Neural cell (in vitro differentiated cells): ENCODE results near the gene PRPF40A. TPM values are rescaled to one million over a fixed set of nuclear protein-coding genes. Genes with fewer than 3 reads are reported as not detected.

Source experiments
- H2AFZ ChIP-seq: fragments of 200-600, 300-800 bp; sonication (generic), shearing (Covaris generic); 2 replicates; pipeline ENCODE4 v1.6.0; 2014; ENCODE audit warnings: low read depth, mild to moderate bottlenecking, antibody characterized with exemption, low read length, moderate library complexity
- H3F3A ChIP-seq: fragments of 200-600 bp; shearing (Covaris generic); 2 replicates; pipeline ENCODE4 v1.6.1; 2016; ENCODE audit warnings: mild to moderate bottlenecking, moderate library complexity, mixed read lengths, antibody characterized with exemption, low read length; ENCODE audit not compliant: insufficient read depth, poor library complexity, severe bottlenecking
- H3K27ac ChIP-seq: fragments of 200-600, 300-800 bp; sonication (generic), shearing (Covaris generic); 2 replicates; pipeline ENCODE4 v1.5.1; 2014; ENCODE audit warnings: mild to moderate bottlenecking, low read length, moderate library complexity
- H3K27me3 ChIP-seq: fragments of 300-800, 200-600 bp; sonication (generic), shearing (Covaris generic); 2 replicates; pipeline ENCODE4 v1.6.0; 2014; ENCODE audit warnings: mild to moderate bottlenecking, low read depth, low read length, moderate library complexity; ENCODE audit not compliant: insufficient read depth
- H3K36me3 ChIP-seq: fragments of 300-800, 200-600 bp; sonication (generic), shearing (Covaris generic); 2 replicates; pipeline ENCODE4 v1.5.1; 2014; ENCODE audit warnings: mild to moderate bottlenecking, antibody characterized with exemption, low read length, moderate library complexity; ENCODE audit not compliant: insufficient read depth
- H3K4me2 ChIP-seq: fragments of 300-800, 200-600 bp; sonication (generic), shearing (Covaris generic); 2 replicates; pipeline ENCODE4 v1.6.0; 2014; ENCODE audit warnings: mild to moderate bottlenecking, low read length
- H3K4me3 ChIP-seq: fragments of 300-800, 200-600 bp; sonication (generic), shearing (Covaris generic); 2 replicates; pipeline ENCODE4 v1.5.1; 2014; ENCODE audit warnings: mild to moderate bottlenecking, low read length, moderate library complexity
- H3K79me2 ChIP-seq: fragments of 200-600 bp; shearing (Covaris generic); replicated peaks from 2 replicates; pipeline ENCODE4 v1.6.0; 2014; ENCODE audit warnings: mild to moderate bottlenecking, low read length, moderate library complexity; ENCODE audit not compliant: insufficient read depth
- H3K9ac ChIP-seq: fragments of 300-800, 200-600 bp; sonication (generic), shearing (Covaris generic); 2 replicates; pipeline ENCODE4 v1.6.1; 2016; ENCODE audit warnings: mild to moderate bottlenecking, low read length, mixed read lengths
- H3K9me2 ChIP-seq: fragments of 200-600 bp; shearing (Covaris generic); 2 replicates; pipeline ENCODE4 v1.6.1; 2016; ENCODE audit warnings: mild to moderate bottlenecking, low read length, mixed read lengths; ENCODE audit not compliant: insufficient read depth
- H3K9me3 ChIP-seq: fragments of 200-600, 300-800 bp; sonication (generic), shearing (Covaris generic); 2 replicates; pipeline ENCODE4 v1.6.1; 2016; ENCODE audit warnings: mild to moderate bottlenecking, mixed run types, low read length, moderate library complexity, mixed read lengths
- H4K20me1 ChIP-seq: fragments of 200-600 bp; shearing (Covaris generic); 2 replicates; pipeline ENCODE4 v1.6.1; 2016; ENCODE audit warnings: mild to moderate bottlenecking, mixed run types; ENCODE audit not compliant: insufficient read depth
- EP300 ChIP-seq: fragments of 450-650 bp; conservative IDR thresholded peaks from 2 replicates; pipeline ENCODE4 v1.6.1; 2014; ENCODE audit warnings: antibody characterized with exemption, mild to moderate bottlenecking, moderate library complexity; ENCODE audit not compliant: poor library complexity, severe bottlenecking
- EZH2 ChIP-seq: fragments of 200-600, 300-800 bp; shearing (Covaris generic), sonication (generic); IDR thresholded peaks from 2 replicates; pipeline ENCODE4 v1.6.1; 2014; ENCODE audit warnings: antibody characterized with exemption, low read length, borderline replicate concordance, mild to moderate bottlenecking; ENCODE audit not compliant: insufficient read depth, poor library complexity, severe bottlenecking
- MXI1 ChIP-seq: fragments of 450-650 bp; conservative IDR thresholded peaks from 2 replicates; pipeline ENCODE4 v1.6.1; 2014; ENCODE audit warnings: antibody characterized with exemption, mild to moderate bottlenecking; ENCODE audit not compliant: poor library complexity, severe bottlenecking
- POLR2AphosphoS5 ChIP-seq: IDR thresholded peaks from 2 replicates; pipeline ENCODE4 v1.6.1; 2012
- RAD21 ChIP-seq: fragments of 450-650 bp; conservative IDR thresholded peaks from 2 replicates; pipeline ENCODE4 v1.6.1; 2014; ENCODE audit warnings: antibody characterized with exemption, mild to moderate bottlenecking, moderate library complexity
- SMC3 ChIP-seq: fragments of 450-650 bp; conservative IDR thresholded peaks from 2 replicates; pipeline ENCODE4 v1.6.1; 2014; ENCODE audit warnings: antibody characterized with exemption, mild to moderate bottlenecking, moderate library complexity; ENCODE audit not compliant: poor library complexity
- TAF1 ChIP-seq: IDR thresholded peaks from 2 replicates; pipeline ENCODE4 v1.6.1; 2012; ENCODE audit warnings: low read depth
- polyA plus RNA-seq: library from polyadenylated mRNA; depleted of rRNA; stranded (reverse); fragments of >200 nt; gene quantifications from 2 replicates; pipeline ENCODE4 v1.2.3, GENCODE V29; 2014
- TF ChIP-seq, protein P1 (sequence below): fragments of 450-650 bp; IDR thresholded peaks from 2 replicates; pipeline ENCODE4 v1.5.1; 2014; ENCODE audit warnings: antibody characterized with exemption, mild to moderate bottlenecking, moderate library complexity; ENCODE audit not compliant: poor library complexity, severe bottlenecking
- TF ChIP-seq, protein P2 (sequence below): IDR thresholded peaks from 2 replicates; pipeline ENCODE4 v1.6.1; 2012; ENCODE audit warnings: borderline replicate concordance

Gene PRPF40A
- polyA plus RNA-seq, 1 donor from 2014 or later: 105 TPM

DNA sequence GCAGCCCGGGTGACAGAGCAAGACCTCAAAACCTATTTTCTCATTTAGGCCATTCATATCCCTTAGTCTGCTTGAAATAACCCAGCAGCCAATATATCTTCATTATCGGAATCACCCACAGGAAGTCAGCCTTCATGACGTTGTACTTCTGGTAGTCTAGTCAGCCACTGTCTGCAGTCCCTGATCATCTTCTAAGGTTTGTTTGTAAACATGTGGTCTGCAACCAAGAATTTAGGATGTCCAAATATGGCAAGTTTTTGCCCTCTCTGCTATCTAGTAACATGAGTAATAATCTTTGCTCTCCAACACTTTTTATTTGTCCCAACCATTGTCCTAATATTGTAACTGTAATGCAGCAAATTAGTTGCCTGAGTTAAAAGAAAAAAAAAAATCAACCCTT lies 92.5 kb downstream of the PRPF40A start:
- H3K27me3 ChIP-seq: no peaks in the 10 kb centered on the region
- TF ChIP-seq RAD21 (no peak), POLR2AphosphoS5 (no peak)
- TF ChIP-seq, protein P1, sequence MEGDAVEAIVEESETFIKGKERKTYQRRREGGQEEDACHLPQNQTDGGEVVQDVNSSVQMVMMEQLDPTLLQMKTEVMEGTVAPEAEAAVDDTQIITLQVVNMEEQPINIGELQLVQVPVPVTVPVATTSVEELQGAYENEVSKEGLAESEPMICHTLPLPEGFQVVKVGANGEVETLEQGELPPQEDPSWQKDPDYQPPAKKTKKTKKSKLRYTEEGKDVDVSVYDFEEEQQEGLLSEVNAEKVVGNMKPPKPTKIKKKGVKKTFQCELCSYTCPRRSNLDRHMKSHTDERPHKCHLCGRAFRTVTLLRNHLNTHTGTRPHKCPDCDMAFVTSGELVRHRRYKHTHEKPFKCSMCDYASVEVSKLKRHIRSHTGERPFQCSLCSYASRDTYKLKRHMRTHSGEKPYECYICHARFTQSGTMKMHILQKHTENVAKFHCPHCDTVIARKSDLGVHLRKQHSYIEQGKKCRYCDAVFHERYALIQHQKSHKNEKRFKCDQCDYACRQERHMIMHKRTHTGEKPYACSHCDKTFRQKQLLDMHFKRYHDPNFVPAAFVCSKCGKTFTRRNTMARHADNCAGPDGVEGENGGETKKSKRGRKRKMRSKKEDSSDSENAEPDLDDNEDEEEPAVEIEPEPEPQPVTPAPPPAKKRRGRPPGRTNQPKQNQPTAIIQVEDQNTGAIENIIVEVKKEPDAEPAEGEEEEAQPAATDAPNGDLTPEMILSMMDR: no peak
- H3K79me2 ChIP-seq: no peaks in the 10 kb centered on the region
- H3K9ac ChIP-seq: no peak overlapping the region
- H3K4me3 ChIP-seq: no peak overlapping the region
- no peak overlapping the region for H2AFZ ChIP-seq
- H4K20me1 ChIP-seq: no peaks in the 10 kb centered on the region
- no peak overlapping the region for H3K27ac ChIP-seq
- H3K4me2 ChIP-seq: no peak overlapping the region
- H3K9me3 ChIP-seq: no peaks in the 10 kb centered on the region
- H3F3A ChIP-seq: no peaks in the 10 kb centered on the region
- no peaks in the 10 kb centered on the region for H3K9me2 ChIP-seq
- peaks cover 4% of the 10 kb centered on the region for H3K36me3 ChIP-seq

DNA sequence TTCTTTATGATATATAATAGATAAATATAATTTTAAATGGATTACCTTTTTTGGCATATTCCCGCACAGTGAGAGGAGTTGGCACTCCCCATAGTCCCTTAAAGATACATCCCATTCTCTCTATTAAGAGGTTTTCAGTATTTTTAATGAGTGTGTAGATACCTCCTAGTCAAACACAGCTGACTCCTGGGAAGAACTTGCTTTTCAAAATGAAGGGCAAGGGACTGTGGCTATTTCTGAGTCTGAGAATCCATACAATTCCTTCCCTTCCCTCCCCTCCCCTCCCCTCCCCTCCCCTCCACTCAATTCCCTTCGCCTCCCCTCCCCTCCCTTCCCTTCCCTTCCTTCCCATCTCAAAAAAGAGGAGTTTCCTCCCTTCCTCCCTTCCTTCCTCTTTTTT lies 93.5 kb downstream of the PRPF40A start:
- H3K9ac ChIP-seq: no peak overlapping the region
- no peak overlapping the region for H3K4me2 ChIP-seq
- H2AFZ ChIP-seq: no peak overlapping the region
- no peaks in the 10 kb centered on the region for H3K9me2 ChIP-seq
- H3K27me3 ChIP-seq: no peaks in the 10 kb centered on the region
- H3K9me3 ChIP-seq: no peaks in the 10 kb centered on the region
- H3K79me2 ChIP-seq: no peaks in the 10 kb centered on the region
- H3K4me3 ChIP-seq: no peak overlapping the region
- no peaks in the 10 kb centered on the region for H4K20me1 ChIP-seq
- H3F3A ChIP-seq: no peaks in the 10 kb centered on the region
- no peak overlapping the region for H3K27ac ChIP-seq
- peaks cover 4% of the 10 kb centered on the region for H3K36me3 ChIP-seq
- no peak for TF ChIP-seq EZH2
- no peak for TF ChIP-seq TAF1
- no peak for TF ChIP-seq SMC3

DNA sequence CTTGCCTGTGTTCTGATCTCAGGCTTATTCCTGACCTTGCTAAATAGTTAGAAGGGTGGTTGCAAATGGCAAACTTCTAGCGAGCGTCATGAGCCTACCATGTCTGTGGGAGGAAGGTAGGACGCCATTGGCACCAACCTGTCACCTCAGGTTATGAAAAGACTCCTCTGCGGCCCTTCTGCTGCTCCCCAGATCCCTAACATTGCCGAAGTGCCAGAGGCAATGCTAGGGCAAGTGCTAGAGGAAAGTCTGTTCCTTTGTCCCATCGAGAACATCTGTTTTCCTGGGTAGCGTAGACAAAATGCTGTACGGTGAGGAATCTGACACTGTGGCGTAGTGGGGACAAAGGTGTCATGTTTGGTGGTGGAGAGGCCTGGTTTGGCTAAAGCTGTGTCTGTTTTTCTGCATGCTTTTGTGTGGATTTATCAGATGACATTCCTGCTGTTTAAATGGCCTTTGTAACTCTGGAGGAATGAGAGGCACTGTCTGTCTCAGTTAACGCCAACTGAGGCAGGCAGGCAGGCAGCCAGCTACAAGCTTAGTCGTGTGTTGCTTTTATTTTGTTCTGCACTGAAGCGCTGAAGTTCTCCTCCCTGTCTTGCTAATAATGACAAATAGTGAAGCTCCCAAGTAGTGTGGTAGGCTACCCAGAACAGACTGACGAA lies 94.1 kb downstream of the PRPF40A start:
- Histone ChIP-seq H4K20me1 (no peaks in the 10 kb centered on the region), H3K79me2 (no peaks in the 10 kb centered on the region), H3K4me3 (no peak overlapping the region), H2AFZ (no peak overlapping the region), H3K9me3 (no peaks in the 10 kb centered on the region), H3K4me2 (no peak overlapping the region), H3K27me3 (no peaks in the 10 kb centered on the region), H3K9me2 (no peaks in the 10 kb centered on the region), H3K9ac (no peak overlapping the region), H3F3A (no peaks in the 10 kb centered on the region), H3K36me3 (peaks cover 4% of the 10 kb centered on the region), H3K27ac (no peak overlapping the region)
- TF ChIP-seq EP300 (no peak), MXI1 (no peak), TAF1 (no peak), POLR2AphosphoS5 (no peak), EZH2 (no peak), SMC3 (no peak), RAD21 (no peak)
- TF ChIP-seq, protein P1: no peak
- TF ChIP-seq, protein P2, sequence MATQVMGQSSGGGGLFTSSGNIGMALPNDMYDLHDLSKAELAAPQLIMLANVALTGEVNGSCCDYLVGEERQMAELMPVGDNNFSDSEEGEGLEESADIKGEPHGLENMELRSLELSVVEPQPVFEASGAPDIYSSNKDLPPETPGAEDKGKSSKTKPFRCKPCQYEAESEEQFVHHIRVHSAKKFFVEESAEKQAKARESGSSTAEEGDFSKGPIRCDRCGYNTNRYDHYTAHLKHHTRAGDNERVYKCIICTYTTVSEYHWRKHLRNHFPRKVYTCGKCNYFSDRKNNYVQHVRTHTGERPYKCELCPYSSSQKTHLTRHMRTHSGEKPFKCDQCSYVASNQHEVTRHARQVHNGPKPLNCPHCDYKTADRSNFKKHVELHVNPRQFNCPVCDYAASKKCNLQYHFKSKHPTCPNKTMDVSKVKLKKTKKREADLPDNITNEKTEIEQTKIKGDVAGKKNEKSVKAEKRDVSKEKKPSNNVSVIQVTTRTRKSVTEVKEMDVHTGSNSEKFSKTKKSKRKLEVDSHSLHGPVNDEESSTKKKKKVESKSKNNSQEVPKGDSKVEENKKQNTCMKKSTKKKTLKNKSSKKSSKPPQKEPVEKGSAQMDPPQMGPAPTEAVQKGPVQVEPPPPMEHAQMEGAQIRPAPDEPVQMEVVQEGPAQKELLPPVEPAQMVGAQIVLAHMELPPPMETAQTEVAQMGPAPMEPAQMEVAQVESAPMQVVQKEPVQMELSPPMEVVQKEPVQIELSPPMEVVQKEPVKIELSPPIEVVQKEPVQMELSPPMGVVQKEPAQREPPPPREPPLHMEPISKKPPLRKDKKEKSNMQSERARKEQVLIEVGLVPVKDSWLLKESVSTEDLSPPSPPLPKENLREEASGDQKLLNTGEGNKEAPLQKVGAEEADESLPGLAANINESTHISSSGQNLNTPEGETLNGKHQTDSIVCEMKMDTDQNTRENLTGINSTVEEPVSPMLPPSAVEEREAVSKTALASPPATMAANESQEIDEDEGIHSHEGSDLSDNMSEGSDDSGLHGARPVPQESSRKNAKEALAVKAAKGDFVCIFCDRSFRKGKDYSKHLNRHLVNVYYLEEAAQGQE: no peak
